T-helper 1 cell treated with Interleukin-12 subunit alpha and Interleukin-12 subunit beta and Interleukin-4 antibody, amounts not matched to agents 30 ng/mL and 1 ng/mL, for 36 hours (primary cell): ENCODE results near the gene TMEM109. TPM values are rescaled to one million over a fixed set of nuclear protein-coding genes. Genes with fewer than 3 reads are reported as not detected.

ENCODE experiments used
- intact Hi-C: fragments of 100-400 bp; cut with micrococcal nuclease; formaldehyde crosslinking; loops from one replicate; pipeline ENCODE4 v1.15.1; 2024
- total RNA-seq: library from RNA; stranded (reverse); gene quantifications from 2 replicates; pipeline ENCODE4 v1.2.3, GENCODE V29; 2022

TMEM109 gene
- total RNA-seq, 1 donor from 2014 or later: 103 TPM

- intact Hi-C loops: no loop called here
These were observed 45.5 kb downstream of the TMEM109 start for GRCh38 chr11:60959431-60959830.

GRCh38 chr11:60960405-60960804, 46.4 kb downstream of the TMEM109 start:
- intact Hi-C loops: no loop called here

- intact Hi-C loops: no loop called here
These were observed 50.8 kb downstream of the TMEM109 start for GRCh38 chr11:60964801-60965200.

- intact Hi-C loops: no loop called here
These were observed 52.9 kb downstream of the TMEM109 start for GRCh38 chr11:60966890-60967289.

DNA sequence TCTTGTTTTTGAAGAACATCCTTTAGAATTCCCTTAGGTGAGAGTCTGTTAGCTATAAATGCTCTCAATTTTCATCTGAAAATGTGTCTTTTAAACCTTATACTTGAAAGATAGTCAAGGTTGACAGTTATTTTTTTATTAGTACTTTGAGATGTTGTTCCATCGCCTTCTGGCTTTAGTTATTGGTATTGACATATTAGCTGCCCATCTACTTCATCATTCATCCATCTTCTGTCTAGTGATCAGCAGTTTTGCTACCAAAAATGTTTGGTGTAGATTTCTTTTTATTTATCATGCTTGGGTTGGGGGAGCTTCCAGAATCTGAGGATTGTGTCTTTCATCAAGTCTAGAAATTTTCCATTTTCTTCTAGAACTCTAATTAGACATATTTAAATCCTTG, 54.3 kb downstream of the TMEM109 start:
- intact Hi-C loops: no loop called here

DNA sequence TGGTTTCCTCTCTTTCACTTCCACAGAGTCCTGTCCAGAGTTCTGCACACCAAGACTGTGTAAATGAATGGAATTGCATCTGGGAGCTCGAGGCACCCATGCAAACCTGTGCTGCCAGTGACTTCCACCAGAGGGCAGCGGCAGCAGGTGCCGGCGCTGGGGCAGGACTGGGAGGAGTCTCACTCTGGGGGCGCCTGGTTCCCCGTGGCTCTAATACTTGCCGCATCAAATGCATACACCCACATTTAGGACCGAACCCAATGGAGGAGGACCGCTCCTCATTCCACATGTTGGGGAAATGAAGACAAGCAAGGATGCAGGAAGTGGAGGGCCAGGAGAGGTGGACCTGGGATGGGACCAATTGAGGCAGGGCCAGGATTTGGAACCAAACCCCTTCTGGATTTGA, 56.4 kb downstream of the TMEM109 start:
- intact Hi-C loops: loop anchor here (1.0 to 2.0 kb wide), 9 partner anchors 72 to 217 kb away; partner anchors contain the start of gene VPS37C

GRCh38 chr11:60970890-60971289, 56.9 kb downstream of the TMEM109 start:
- intact Hi-C loops: loop anchor here (1.0 to 2.0 kb wide), 14 partner anchors 23 to 458 kb away; partner anchors contain the start of genes CPSF7 and VPS37C

GRCh38 chr11:60971520-60971919, 57.6 kb downstream of the TMEM109 start, which contains the start of gene CD6:
CD6 (plus strand) TSS chr11:60971680; CDS start chr11:60971866, 186 bp downstream.
- intact Hi-C loops: loop anchor here (1.0 to 2.0 kb wide), 7 partner anchors 23 to 458 kb away; partner anchors contain the start of gene CPSF7

DNA sequence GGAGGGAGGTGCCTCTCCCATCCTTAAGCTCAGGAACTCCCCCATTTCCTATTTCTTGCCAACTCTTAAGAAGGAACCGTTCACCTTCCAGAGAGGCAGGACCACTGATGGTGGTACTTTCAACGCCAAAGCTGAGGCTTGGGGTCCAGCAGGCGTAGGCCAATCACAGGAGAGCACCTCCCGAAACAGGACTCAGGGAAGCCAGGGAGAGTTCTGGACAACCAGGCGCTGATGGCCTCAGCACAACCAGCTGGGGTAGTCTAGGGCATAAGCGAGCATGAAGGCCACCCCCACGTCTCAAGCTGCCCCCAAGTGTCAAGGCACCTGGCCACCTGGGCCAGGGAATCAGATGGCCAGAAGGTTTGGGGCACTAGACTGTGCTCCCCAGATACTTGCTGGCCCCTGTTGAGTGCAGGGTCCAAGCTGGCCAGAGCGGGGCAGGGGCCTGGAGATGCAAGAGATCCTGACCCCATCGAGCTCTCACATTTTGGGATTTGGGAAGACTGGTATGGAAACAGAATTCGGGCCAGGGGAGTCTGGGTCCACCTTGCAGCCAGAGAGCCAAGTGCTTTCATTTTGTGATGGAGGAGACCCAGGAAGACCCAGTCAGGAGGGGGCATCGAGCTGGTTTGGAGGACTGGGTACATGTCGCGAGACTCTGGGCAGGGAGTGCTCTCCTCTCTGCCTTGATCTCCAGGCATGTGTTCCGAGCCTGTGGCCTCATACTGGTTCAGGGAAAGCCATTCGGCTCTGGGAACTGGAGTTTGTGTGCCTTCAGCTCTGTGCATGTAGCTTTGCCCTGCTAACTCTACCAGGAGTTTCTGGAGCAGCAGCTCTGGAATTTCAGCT, 58.4 kb downstream of the TMEM109 start:
- intact Hi-C loops: no loop called here

Other genes starting within 250 kb of the TMEM109 start
- not detected in 2 replicates for gene MS4A8, start 214.5 kb upstream of the TMEM109 start, total RNA-seq
- not detected in 2 replicates for gene MS4A18, start 189.4 kb upstream of the TMEM109 start, total RNA-seq
- not detected in 2 replicates for gene MS4A15, start 157.3 kb upstream of the TMEM109 start, total RNA-seq
- not detected in 2 replicates for gene MS4A10, start 128.8 kb upstream of the TMEM109 start, total RNA-seq
- 31.4 and 34.2 TPM in 2 replicates for gene CCDC86, start 72.0 kb upstream of the TMEM109 start, total RNA-seq
- 0.12 and 0.34 TPM in 2 replicates for gene PTGDR2, start 58.2 kb upstream of the TMEM109 start, total RNA-seq
- gene ZP1, start 46.6 kb upstream of the TMEM109 start, total RNA-seq: not detected in 2 replicates
- 136 and 137 TPM in 2 replicates for gene PRPF19, start 7.6 kb upstream of the TMEM109 start, total RNA-seq
- 0.59 and 1.0 TPM in 2 replicates for gene TMEM132A, start 10.3 kb downstream of the TMEM109 start, total RNA-seq
- gene SLC15A3, start 38.0 kb downstream of the TMEM109 start, total RNA-seq: 1.8 and 2.7 TPM in 2 replicates
- 327 and 336 TPM in 2 replicates for gene CD6, start 57.5 kb downstream of the TMEM109 start, total RNA-seq
- gene CD5, start 188.3 kb downstream of the TMEM109 start, total RNA-seq: 308 and 311 TPM in 2 replicates
- 7.4 and 8.3 TPM in 2 replicates for gene VPS37C, start 247.3 kb downstream of the TMEM109 start, total RNA-seq